HG02973 (cell line): ENCODE measurements around the gene ZFYVE21.

Source experiments
- ATAC-seq: cut with Tn5 transposase; IDR thresholded peaks from one replicate; pipeline ENCODE4 v1.9.1; 2021; ENCODE audit warnings: moderate library complexity; ENCODE audit not compliant: unreplicated experiment

Gene ZFYVE21

GRCh38 chr14:103735439-103735814, 19.8 kb downstream of the ZFYVE21 start:
- no peak for ATAC-seq

GRCh38 chr14:103735815-103736545, 20.4 kb downstream of the ZFYVE21 start:
- ATAC-seq: no peak

GRCh38 chr14:103736546-103737431, 21.2 kb downstream of the ZFYVE21 start:
- no peak for ATAC-seq

- ATAC-seq: no peak
Observed at GRCh38 chr14:103737432-103738045, 21.9 kb downstream of the ZFYVE21 start.

GRCh38 chr14:103738166-103738565, 22.6 kb downstream of the ZFYVE21 start:
- ATAC-seq: no peak

- ATAC-seq: no peak
Observed at GRCh38 chr14:103738701-103739451, 23.3 kb downstream of the ZFYVE21 start.

- ATAC-seq: no peak
Observed at GRCh38 chr14:103739466-103739792, 23.8 kb downstream of the ZFYVE21 start.

- no peak for ATAC-seq
Observed at GRCh38 chr14:103739793-103740501, 24.3 kb downstream of the ZFYVE21 start.

GRCh38 chr14:103740991-103741689, 25.5 kb downstream of the ZFYVE21 start:
- ATAC-seq: no peak

- ATAC-seq: no peak
Observed at GRCh38 chr14:103741876-103742275, 26.3 kb downstream of the ZFYVE21 start.

- ATAC-seq: no peak
Observed at GRCh38 chr14:103742499-103743255, 27.1 kb downstream of the ZFYVE21 start.

GRCh38 chr14:103743691-103744090, 28.1 kb downstream of the ZFYVE21 start:
- no peak for ATAC-seq

- no peak for ATAC-seq
Observed at GRCh38 chr14:103744621-103745395, 29.2 kb downstream of the ZFYVE21 start.

GRCh38 chr14:103745424-103745823, 29.8 kb downstream of the ZFYVE21 start:
- no peak for ATAC-seq

- no peak for ATAC-seq
Observed at GRCh38 chr14:103746701-103747100, 31.1 kb downstream of the ZFYVE21 start.

- ATAC-seq: no peak
Observed at GRCh38 chr14:103748534-103748857, 32.9 kb downstream of the ZFYVE21 start.

GRCh38 chr14:103749452-103749851, 33.8 kb downstream of the ZFYVE21 start:
- ATAC-seq: no peak

GRCh38 chr14:103749860-103750259, 34.2 kb downstream of the ZFYVE21 start:
- no peak for ATAC-seq

GRCh38 chr14:103753774-103754173, 38.2 kb downstream of the ZFYVE21 start:
- no peak for ATAC-seq
